ENCODE data around the gene TBC1D2. TPM values are rescaled to one million over a fixed set of nuclear protein-coding genes. Genes with fewer than 3 reads are reported as not detected.

TBC1D2 gene
- total RNA-seq, 3 donors from 2014 or later (not counting 1 experiment from before 2014, with no cell fraction given): 5.0 to 8.9 (median 7.0) TPM

DNA sequence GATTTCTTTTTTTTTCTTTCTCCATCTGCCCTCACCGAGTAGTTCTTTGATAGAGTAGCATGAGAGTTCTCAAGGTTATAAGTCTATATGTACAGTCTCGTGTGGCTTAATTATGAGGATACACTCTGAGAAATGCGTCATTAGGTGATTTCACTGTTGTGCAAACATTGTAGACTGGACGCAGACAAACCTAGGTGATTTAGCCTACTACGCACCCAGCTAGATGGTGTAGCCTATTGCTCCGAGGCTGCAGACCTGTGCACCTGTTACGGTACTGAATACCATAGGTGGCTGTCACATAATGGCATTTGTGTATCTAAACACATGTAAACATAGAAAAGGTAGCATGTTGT lies 36.1 kb downstream of the TBC1D2 start:
- Histone ChIP-seq H3K27ac (ENCODE audit: low read length) (no peak overlapping the region), H3K27me3 (ENCODE audit: control insufficient read depth, insufficient read depth, low read length) (no peaks in the 10 kb centered on the region), H3K4me1 (ENCODE audit: control insufficient read depth, insufficient read depth, low read length) (no peaks in the 10 kb centered on the region), H3K4me3 (ENCODE audit: low read length) (no peak overlapping the region), H3K36me3 (ENCODE audit: control insufficient read depth, insufficient read depth, low read length) (peaks cover 14% of the 10 kb centered on the region), H3K9me3 (ENCODE audit: control insufficient read depth, insufficient read depth, low read length) (no peaks in the 10 kb centered on the region)
- no peaks in the 10 kb centered on the region for H3K36me3 Mint-ChIP-seq
- no peak for DNase-seq
- intact Hi-C loops (cut with micrococcal nuclease): no loop called here
- H3K27ac Mint-ChIP-seq: no peak overlapping the region
- TF ChIP-seq, protein P1, sequence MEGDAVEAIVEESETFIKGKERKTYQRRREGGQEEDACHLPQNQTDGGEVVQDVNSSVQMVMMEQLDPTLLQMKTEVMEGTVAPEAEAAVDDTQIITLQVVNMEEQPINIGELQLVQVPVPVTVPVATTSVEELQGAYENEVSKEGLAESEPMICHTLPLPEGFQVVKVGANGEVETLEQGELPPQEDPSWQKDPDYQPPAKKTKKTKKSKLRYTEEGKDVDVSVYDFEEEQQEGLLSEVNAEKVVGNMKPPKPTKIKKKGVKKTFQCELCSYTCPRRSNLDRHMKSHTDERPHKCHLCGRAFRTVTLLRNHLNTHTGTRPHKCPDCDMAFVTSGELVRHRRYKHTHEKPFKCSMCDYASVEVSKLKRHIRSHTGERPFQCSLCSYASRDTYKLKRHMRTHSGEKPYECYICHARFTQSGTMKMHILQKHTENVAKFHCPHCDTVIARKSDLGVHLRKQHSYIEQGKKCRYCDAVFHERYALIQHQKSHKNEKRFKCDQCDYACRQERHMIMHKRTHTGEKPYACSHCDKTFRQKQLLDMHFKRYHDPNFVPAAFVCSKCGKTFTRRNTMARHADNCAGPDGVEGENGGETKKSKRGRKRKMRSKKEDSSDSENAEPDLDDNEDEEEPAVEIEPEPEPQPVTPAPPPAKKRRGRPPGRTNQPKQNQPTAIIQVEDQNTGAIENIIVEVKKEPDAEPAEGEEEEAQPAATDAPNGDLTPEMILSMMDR (IDR thresholded peaks at IDR 0.05): no peak
- no peaks in the 10 kb centered on the region for H3K9me3 Mint-ChIP-seq
- no peak overlapping the region for H3K4me3 Mint-ChIP-seq
- ATAC-seq: no peak
- H3K27me3 Mint-ChIP-seq (ENCODE audit: low read depth in 2 of 2): no peaks in the 10 kb centered on the region
- H3K4me1 Mint-ChIP-seq: peaks cover 0 to 6% of the 10 kb centered on the region in 2 donors
- WGBS (ENCODE audit: insufficient coverage): 95% methylated on average over 6 of the region's 7 CpGs

GRCh38 chr9:98218562-98219363 lies 36.7 kb downstream of the TBC1D2 start:
- Histone ChIP-seq H3K9me3 (ENCODE audit: control insufficient read depth, insufficient read depth, low read length) (no peaks in the 10 kb centered on the region), H3K4me3 (ENCODE audit: low read length) (no peak overlapping the region), H3K27me3 (ENCODE audit: control insufficient read depth, insufficient read depth, low read length) (no peaks in the 10 kb centered on the region), H3K27ac (ENCODE audit: low read length) (no peak overlapping the region), H3K4me1 (ENCODE audit: control insufficient read depth, insufficient read depth, low read length) (no peaks in the 10 kb centered on the region), H3K36me3 (ENCODE audit: control insufficient read depth, insufficient read depth, low read length) (peaks cover 14% of the 10 kb centered on the region)
- DNase-seq (no peak), ATAC-seq (no peak)
- intact Hi-C loops (cut with micrococcal nuclease): no loop called here
- Mint-ChIP-seq H3K36me3 (no peaks in the 10 kb centered on the region), H3K4me3 (no peak overlapping the region), H3K4me1 (peaks cover 0 to 6% of the 10 kb centered on the region in 2 donors), H3K27ac (no peak overlapping the region), H3K27me3 (ENCODE audit: low read depth in 2 of 2) (no peaks in the 10 kb centered on the region), H3K9me3 (no peaks in the 10 kb centered on the region)
- TF ChIP-seq, protein P1 (IDR thresholded peaks at IDR 0.05): no peak
- 96% methylated on average over 9 of the region's 11 CpGs for WGBS (ENCODE audit: insufficient coverage)

DNA sequence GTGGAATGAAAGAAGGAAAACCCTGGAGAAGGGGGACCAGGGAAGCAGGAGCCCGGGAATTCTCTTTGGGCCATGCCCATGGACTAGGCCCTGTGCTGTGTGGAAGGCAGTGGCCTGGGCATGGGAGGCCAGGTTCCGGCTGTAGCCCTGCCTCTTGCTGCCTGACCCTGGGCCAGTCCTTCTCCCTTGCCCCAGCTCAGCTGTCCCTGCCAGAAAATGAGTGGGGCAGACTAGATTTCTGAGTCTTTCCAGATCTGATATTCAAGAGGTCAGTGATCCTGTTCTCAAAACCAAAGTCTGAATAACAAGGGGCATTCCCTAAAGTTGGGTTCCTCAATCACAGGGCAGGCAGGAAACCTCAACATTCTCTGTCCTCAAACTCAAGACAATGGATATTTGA lies 38.2 kb downstream of the TBC1D2 start:
- Mint-ChIP-seq H3K27ac (no peak overlapping the region), H3K4me3 (no peak overlapping the region), H3K4me1 (no peaks in the 10 kb centered on the region), H3K27me3 (ENCODE audit: low read depth in 2 of 2) (no peaks in the 10 kb centered on the region), H3K9me3 (no peaks in the 10 kb centered on the region), H3K36me3 (no peaks in the 10 kb centered on the region)
- intact Hi-C loops (cut with micrococcal nuclease): no loop called here
- TF ChIP-seq, protein P1 (IDR thresholded peaks at IDR 0.05): no peak
- Histone ChIP-seq H3K27me3 (ENCODE audit: control insufficient read depth, insufficient read depth, low read length) (no peaks in the 10 kb centered on the region), H3K4me1 (ENCODE audit: control insufficient read depth, insufficient read depth, low read length) (no peaks in the 10 kb centered on the region), H3K27ac (ENCODE audit: low read length) (no peak overlapping the region), H3K4me3 (ENCODE audit: low read length) (no peak overlapping the region), H3K36me3 (ENCODE audit: control insufficient read depth, insufficient read depth, low read length) (peaks cover 17% of the 10 kb centered on the region), H3K9me3 (ENCODE audit: control insufficient read depth, insufficient read depth, low read length) (no peaks in the 10 kb centered on the region)
- no peak for ATAC-seq
- 93% methylated on average over 2 of the region's 2 CpGs for WGBS (ENCODE audit: insufficient coverage)
- DNase-seq: no peak

DNA sequence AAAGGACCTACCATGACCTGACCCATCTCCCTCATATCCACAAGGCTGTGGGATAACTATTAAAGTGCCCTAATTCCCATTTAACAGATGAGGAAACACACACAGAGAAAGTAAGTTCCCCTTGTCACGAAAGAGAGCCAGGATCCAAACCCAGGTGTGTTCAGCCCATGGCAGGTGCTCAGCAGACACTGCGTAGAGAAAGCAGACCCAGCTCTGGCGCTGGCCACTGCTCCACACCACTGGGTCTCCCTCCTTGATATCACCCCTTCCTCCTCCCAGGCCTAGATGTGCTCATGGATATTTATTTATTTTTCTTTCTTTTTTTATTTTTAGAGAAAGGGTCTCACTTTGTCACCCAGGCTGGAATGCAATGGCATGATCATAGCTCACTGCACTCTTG lies 39.1 kb downstream of the TBC1D2 start:
- Mint-ChIP-seq H3K4me3 (no peak overlapping the region), H3K27ac (no peak overlapping the region), H3K36me3 (no peaks in the 10 kb centered on the region), H3K9me3 (no peaks in the 10 kb centered on the region), H3K27me3 (ENCODE audit: low read depth in 2 of 2) (no peaks in the 10 kb centered on the region), H3K4me1 (no peaks in the 10 kb centered on the region)
- DNase-seq: no peak
- Histone ChIP-seq H3K27ac (ENCODE audit: low read length) (no peak overlapping the region), H3K27me3 (ENCODE audit: control insufficient read depth, insufficient read depth, low read length) (no peaks in the 10 kb centered on the region), H3K4me1 (ENCODE audit: control insufficient read depth, insufficient read depth, low read length) (no peaks in the 10 kb centered on the region), H3K4me3 (ENCODE audit: low read length) (no peak overlapping the region), H3K9me3 (ENCODE audit: control insufficient read depth, insufficient read depth, low read length) (no peaks in the 10 kb centered on the region), H3K36me3 (ENCODE audit: control insufficient read depth, insufficient read depth, low read length) (peaks cover 16% of the 10 kb centered on the region)
- 98% methylated on average over 3 of the region's 3 CpGs for WGBS (ENCODE audit: insufficient coverage)
- TF ChIP-seq, protein P1 (IDR thresholded peaks at IDR 0.05): no peak
- ATAC-seq: no peak
- intact Hi-C loops (cut with micrococcal nuclease): loop anchor here (1.0 kb wide), 1 partner anchor 142 kb away; no protein-coding TSS in a partner anchor
